ENCODE measurements around the gene ARIH2.

The ARIH2 gene

DNA sequence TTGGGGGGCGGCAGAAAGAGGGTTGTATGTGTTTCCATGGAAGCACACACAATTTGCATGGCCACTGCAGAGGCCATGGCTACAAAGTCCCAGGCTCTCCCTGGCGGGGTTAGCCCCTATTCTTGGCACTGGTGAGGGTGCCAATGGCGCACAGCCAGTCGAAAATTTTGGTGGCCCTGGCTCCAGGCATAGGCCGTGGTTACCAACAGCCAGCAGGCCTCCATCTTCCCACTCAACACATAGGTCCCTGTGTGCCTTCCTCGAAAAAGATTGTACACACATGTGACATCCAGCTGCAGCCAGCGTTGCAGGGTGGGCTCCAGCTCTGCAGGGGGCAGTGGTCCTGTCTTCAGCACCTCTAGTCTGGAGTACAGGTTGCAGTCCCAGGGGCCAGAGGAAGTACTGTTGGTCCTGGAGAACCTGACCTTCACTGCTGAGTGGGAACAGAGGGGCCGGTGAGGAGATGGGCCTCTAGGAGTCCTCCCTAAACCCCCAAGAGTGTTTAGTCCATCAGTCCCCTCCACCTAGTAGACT, 78.5 kb downstream of the ARIH2 start:
- no peak overlapping the region for H3K4ac ChIP-seq (ENCODE audit: low read depth, low read length)
- no peak for DNase-seq
- no peak overlapping the region for H3K56ac ChIP-seq (ENCODE audit: low read length)
- H2BK120ac ChIP-seq (ENCODE audit: low read depth, low read length), result no peak overlapping the region
- no peak overlapping the region for H2AK5ac ChIP-seq (ENCODE audit: low read length)
- WGBS (ENCODE audit: extremely low coverage, insufficient coverage, low lambda C conversion rate), result no CpG with 5 or more reads among the region's 8 CpGs
- no peaks in the 10 kb centered on the region for H3K36me3 ChIP-seq (ENCODE audit: control insufficient read depth, insufficient read depth, low read length)
- H3K23ac ChIP-seq (ENCODE audit: low read length), result no peak overlapping the region
- H3K4me1 ChIP-seq (ENCODE audit: control insufficient read depth, low read depth, low read length), result no peaks in the 10 kb centered on the region
- H4K5ac ChIP-seq (ENCODE audit: low read length), result no peak overlapping the region
- H3K79me2 ChIP-seq (ENCODE audit: control insufficient read depth, insufficient read depth, low read length), result no peaks in the 10 kb centered on the region
- H2BK15ac ChIP-seq (replicated peaks; ENCODE audit: low read depth), result no peak overlapping the region
- no peak overlapping the region for H3K9ac ChIP-seq (ENCODE audit: low read length)
- H4K8ac ChIP-seq (ENCODE audit: low read depth, low read length), result no peak overlapping the region
- no peak overlapping the region for H3K18ac ChIP-seq (ENCODE audit: low read length)
- H3K27ac ChIP-seq (ENCODE audit: low read depth, low read length), result no peak overlapping the region
- no peaks in the 10 kb centered on the region for H3K27me3 ChIP-seq (ENCODE audit: insufficient read depth, low read length, poor library complexity)
- no peak overlapping the region for H3K4me3 ChIP-seq (ENCODE audit: low read length)
- no peaks in the 10 kb centered on the region for H3K79me1 ChIP-seq (ENCODE audit: low read length)
- no peak overlapping the region for H2BK5ac ChIP-seq (ENCODE audit: low read length)
- no peak overlapping the region for H3K4me2 ChIP-seq (ENCODE audit: low read length)

DNA sequence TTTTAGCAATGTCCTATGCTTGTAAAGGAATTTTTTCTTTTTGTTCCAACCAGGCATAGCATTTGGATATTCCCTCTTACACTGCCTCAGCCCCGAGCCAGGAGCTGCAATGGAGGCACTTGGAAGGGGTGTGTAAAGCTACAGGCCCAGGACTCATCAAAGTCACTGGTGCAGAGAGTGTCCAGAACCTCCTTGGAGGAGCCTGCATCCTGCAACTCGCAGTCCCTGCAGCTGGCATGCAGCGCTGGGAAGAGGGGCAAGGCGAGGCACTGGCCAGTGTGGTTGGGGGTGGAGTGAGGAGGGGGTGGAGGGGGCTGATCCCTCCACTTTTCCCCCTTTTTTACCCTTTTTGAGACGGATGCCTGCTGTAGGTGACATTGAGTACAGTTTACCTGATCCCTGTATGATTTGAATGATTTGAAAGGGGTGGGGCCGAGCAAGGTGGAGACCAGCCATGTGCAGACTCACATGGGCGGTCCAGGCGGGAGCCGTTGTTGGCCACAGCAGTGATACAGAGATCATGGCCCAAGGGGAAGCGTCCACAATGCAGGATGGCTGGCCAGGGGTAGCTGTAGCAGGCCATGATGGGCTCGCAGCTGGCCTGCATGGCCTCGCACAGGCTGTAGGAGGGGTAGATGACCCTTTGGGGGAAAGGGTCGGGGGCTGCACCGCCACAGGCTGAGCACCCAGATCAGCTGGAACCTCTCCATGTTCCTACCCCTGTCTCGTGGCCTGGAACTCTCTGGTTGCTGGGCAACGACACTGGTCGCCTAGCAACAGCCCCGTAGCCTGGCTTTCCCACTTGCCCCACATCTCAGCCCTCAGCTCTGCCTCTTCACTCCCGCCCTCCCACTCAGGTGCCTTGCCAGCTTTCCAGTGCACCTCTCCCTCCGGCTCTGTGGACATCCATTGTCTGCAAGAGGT, 79.3 kb downstream of the ARIH2 start:
- H3K56ac ChIP-seq (ENCODE audit: low read length), result no peak overlapping the region
- no CpG with 5 or more reads among the region's 20 CpGs for WGBS (ENCODE audit: extremely low coverage, insufficient coverage, low lambda C conversion rate)
- H3K4me2 ChIP-seq (ENCODE audit: low read length), result no peak overlapping the region
- no peaks in the 10 kb centered on the region for H3K4me1 ChIP-seq (ENCODE audit: control insufficient read depth, low read depth, low read length)
- no peak overlapping the region for H4K5ac ChIP-seq (ENCODE audit: low read length)
- H3K23ac ChIP-seq (ENCODE audit: low read length), result no peak overlapping the region
- no peaks in the 10 kb centered on the region for H3K79me2 ChIP-seq (ENCODE audit: control insufficient read depth, insufficient read depth, low read length)
- DNase-seq, result peak; percentile 58
- H3K18ac ChIP-seq (ENCODE audit: low read length), result no peak overlapping the region
- no peak overlapping the region for H2BK5ac ChIP-seq (ENCODE audit: low read length)
- H2AK5ac ChIP-seq (ENCODE audit: low read length), result no peak overlapping the region
- H2BK15ac ChIP-seq (replicated peaks; ENCODE audit: low read depth), result no peak overlapping the region
- H3K27ac ChIP-seq (ENCODE audit: low read depth, low read length), result no peak overlapping the region
- H3K4ac ChIP-seq (ENCODE audit: low read depth, low read length), result no peak overlapping the region
- no peak overlapping the region for H4K8ac ChIP-seq (ENCODE audit: low read depth, low read length)
- H3K27me3 ChIP-seq (ENCODE audit: insufficient read depth, low read length, poor library complexity), result no peaks in the 10 kb centered on the region
- H3K36me3 ChIP-seq (ENCODE audit: control insufficient read depth, insufficient read depth, low read length), result no peaks in the 10 kb centered on the region
- no peak overlapping the region for H3K9ac ChIP-seq (ENCODE audit: low read length)
- H3K4me3 ChIP-seq (ENCODE audit: low read length), result no peak overlapping the region
- no peaks in the 10 kb centered on the region for H3K79me1 ChIP-seq (ENCODE audit: low read length)
- no peak overlapping the region for H2BK120ac ChIP-seq (ENCODE audit: low read depth, low read length)

DNA sequence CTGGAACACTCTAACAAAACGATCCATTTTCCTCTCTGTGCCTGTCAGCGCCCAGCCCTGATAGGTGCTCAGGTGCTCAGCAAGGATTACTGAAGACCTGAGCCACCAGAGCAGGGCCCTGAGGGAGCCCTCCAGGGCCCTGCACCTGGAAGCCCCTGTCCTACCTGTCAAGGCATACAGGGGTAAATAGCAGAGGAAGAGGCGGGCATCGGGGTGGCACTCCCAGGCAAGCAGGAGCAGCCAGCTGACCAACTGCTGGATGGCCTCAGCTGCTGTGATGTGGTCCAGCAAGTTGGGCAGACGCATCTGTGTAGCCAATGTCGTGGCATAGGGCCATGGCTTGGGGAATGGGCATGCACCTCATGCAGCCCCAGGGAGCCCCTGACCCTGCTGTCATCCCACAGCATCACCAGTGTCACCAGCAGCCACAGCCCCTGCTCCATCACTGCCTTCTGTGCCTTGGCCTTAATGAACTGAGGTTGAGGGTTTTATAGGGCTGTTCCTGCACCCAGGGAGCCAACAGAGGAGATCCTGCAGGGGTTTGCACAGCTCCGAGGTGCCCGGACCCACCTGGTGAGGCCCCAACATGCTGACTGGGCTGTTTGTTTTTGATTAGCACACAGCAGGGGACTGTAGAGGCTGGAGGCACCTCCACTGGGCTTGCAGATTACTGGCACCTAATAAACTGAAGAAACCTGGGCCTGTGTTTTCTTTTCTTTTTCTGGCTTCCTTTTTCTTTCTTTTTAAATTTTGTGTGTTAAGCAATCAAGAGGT, 80.6 kb downstream of the ARIH2 start:
- H3K27ac ChIP-seq (ENCODE audit: low read depth, low read length), result no peak overlapping the region
- no peaks in the 10 kb centered on the region for H3K27me3 ChIP-seq (ENCODE audit: insufficient read depth, low read length, poor library complexity)
- no peak overlapping the region for H4K8ac ChIP-seq (ENCODE audit: low read depth, low read length)
- no peaks in the 10 kb centered on the region for H3K36me3 ChIP-seq (ENCODE audit: control insufficient read depth, insufficient read depth, low read length)
- H2AK5ac ChIP-seq (ENCODE audit: low read length), result no peak overlapping the region
- no peak overlapping the region for H3K56ac ChIP-seq (ENCODE audit: low read length)
- no peaks in the 10 kb centered on the region for H3K79me2 ChIP-seq (ENCODE audit: control insufficient read depth, insufficient read depth, low read length)
- no peak overlapping the region for H2BK120ac ChIP-seq (ENCODE audit: low read depth, low read length)
- no peak overlapping the region for H3K9ac ChIP-seq (ENCODE audit: low read length)
- no peak overlapping the region for H3K4me3 ChIP-seq (ENCODE audit: low read length)
- H3K23ac ChIP-seq (ENCODE audit: low read length), result no peak overlapping the region
- no peak overlapping the region for H3K4ac ChIP-seq (ENCODE audit: low read depth, low read length)
- no peak overlapping the region for H3K18ac ChIP-seq (ENCODE audit: low read length)
- no peak for DNase-seq
- H2BK15ac ChIP-seq (replicated peaks; ENCODE audit: low read depth), result no peak overlapping the region
- no peaks in the 10 kb centered on the region for H3K79me1 ChIP-seq (ENCODE audit: low read length)
- no peak overlapping the region for H2BK5ac ChIP-seq (ENCODE audit: low read length)
- H3K4me2 ChIP-seq (ENCODE audit: low read length), result no peak overlapping the region
- no CpG with 5 or more reads among the region's 8 CpGs for WGBS (ENCODE audit: extremely low coverage, insufficient coverage, low lambda C conversion rate)
- no peaks in the 10 kb centered on the region for H3K4me1 ChIP-seq (ENCODE audit: control insufficient read depth, low read depth, low read length)
- H4K5ac ChIP-seq (ENCODE audit: low read length), result no peak overlapping the region

DNA sequence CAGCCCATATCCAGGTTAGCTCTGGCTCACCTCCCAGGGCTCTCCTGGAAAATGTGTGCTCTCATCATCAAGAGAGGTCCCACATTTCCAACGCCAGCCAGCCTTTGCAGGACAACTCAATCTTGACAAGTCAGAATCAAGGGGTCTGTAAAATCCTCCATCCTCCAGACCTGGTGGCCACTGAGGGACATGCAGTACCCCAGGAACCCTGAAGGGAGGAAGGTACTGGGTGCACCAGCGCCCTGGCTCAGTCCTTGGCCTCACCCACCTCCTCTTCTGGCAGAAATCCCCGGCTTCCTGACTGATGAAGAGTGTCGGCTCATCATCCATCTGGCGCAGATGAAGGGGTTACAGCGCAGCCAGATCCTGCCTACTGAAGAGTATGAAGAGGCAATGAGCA, 82.5 kb downstream of the ARIH2 start:
- no peak overlapping the region for H4K5ac ChIP-seq (ENCODE audit: low read length)
- H3K36me3 ChIP-seq (ENCODE audit: control insufficient read depth, insufficient read depth, low read length), result no peaks in the 10 kb centered on the region
- no peak overlapping the region for H2BK5ac ChIP-seq (ENCODE audit: low read length)
- no peak overlapping the region for H3K18ac ChIP-seq (ENCODE audit: low read length)
- H2BK120ac ChIP-seq (ENCODE audit: low read depth, low read length), result no peak overlapping the region
- no peak overlapping the region for H3K4me2 ChIP-seq (ENCODE audit: low read length)
- no CpG with 5 or more reads among the region's 6 CpGs for WGBS (ENCODE audit: extremely low coverage, insufficient coverage, low lambda C conversion rate)
- no peak overlapping the region for H3K4me3 ChIP-seq (ENCODE audit: low read length)
- no peak overlapping the region for H3K4ac ChIP-seq (ENCODE audit: low read depth, low read length)
- H3K27ac ChIP-seq (ENCODE audit: low read depth, low read length), result no peak overlapping the region
- no peak overlapping the region for H3K56ac ChIP-seq (ENCODE audit: low read length)
- H3K27me3 ChIP-seq (ENCODE audit: insufficient read depth, low read length, poor library complexity), result no peaks in the 10 kb centered on the region
- no peaks in the 10 kb centered on the region for H3K79me1 ChIP-seq (ENCODE audit: low read length)
- H2AK5ac ChIP-seq (ENCODE audit: low read length), result no peak overlapping the region
- no peak overlapping the region for H3K9ac ChIP-seq (ENCODE audit: low read length)
- DNase-seq, result no peak
- no peaks in the 10 kb centered on the region for H3K4me1 ChIP-seq (ENCODE audit: control insufficient read depth, low read depth, low read length)
- H2BK15ac ChIP-seq (replicated peaks; ENCODE audit: low read depth), result no peak overlapping the region
- H3K79me2 ChIP-seq (ENCODE audit: control insufficient read depth, insufficient read depth, low read length), result no peaks in the 10 kb centered on the region
- no peak overlapping the region for H4K8ac ChIP-seq (ENCODE audit: low read depth, low read length)
- H3K23ac ChIP-seq (ENCODE audit: low read length), result no peak overlapping the region

DNA sequence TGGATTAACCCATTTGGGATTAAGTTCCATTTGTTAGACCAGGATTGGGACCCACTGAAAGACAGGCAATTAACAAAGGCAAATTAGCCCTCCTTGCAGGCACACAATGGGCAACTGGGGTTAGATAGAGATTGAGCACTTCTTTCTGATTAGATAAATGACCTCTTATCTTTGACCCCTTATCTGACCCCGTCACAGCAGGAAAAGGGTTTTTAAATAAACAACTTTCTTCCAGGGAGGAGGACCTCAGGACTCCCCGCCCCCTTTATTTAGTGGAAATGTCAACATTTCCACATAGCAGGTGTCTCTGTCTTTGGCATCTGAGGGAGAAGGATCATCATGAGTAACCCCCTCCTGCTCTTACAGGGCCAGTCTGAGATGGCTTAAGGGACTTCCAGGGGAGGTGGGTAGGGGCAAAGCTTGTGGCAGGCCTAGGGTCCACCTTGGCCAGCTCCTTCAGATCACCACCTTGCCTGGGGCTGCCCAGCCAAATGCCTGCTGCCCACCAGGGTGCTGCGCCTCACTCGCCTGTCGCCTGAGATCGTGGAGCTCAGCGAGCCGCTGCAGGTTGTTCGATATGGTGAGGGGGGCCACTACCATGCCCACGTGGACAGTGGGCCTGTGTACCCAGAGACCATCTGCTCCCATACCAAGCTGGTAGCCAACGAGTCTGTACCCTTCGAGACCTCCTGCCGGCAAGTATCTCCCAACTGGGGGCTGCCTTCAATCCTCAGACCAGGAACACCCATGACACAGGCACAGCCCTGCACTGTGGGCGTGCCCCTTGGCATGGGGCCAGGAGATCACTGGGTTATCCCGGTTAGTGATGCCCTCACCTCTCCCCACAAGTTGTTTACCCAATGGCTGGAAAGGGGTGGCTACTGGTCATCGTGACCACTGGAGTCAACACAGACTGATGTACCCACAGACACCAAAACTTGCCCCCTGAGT, 86.0 kb downstream of the ARIH2 start:
- Histone ChIP-seq H3K4me3 (ENCODE audit: low read length) (no peak overlapping the region), H2BK15ac (replicated peaks; ENCODE audit: low read depth) (no peak overlapping the region), H3K27ac (ENCODE audit: low read depth, low read length) (no peak overlapping the region), H3K56ac (ENCODE audit: low read length) (no peak overlapping the region), H3K4ac (ENCODE audit: low read depth, low read length) (no peak overlapping the region), H4K5ac (ENCODE audit: low read length) (no peak overlapping the region), H2AK5ac (ENCODE audit: low read length) (no peak overlapping the region), H3K79me2 (ENCODE audit: control insufficient read depth, insufficient read depth, low read length) (peaks cover 16% of the 10 kb centered on the region), H2BK5ac (ENCODE audit: low read length) (no peak overlapping the region), H3K23ac (ENCODE audit: low read length) (no peak overlapping the region), H4K8ac (ENCODE audit: low read depth, low read length) (no peak overlapping the region), H3K27me3 (ENCODE audit: insufficient read depth, low read length, poor library complexity) (no peaks in the 10 kb centered on the region), H2BK120ac (ENCODE audit: low read depth, low read length) (no peak overlapping the region), H3K36me3 (ENCODE audit: control insufficient read depth, insufficient read depth, low read length) (no peaks in the 10 kb centered on the region), H3K79me1 (ENCODE audit: low read length) (peaks cover 9% of the 10 kb centered on the region), H3K9ac (ENCODE audit: low read length) (no peak overlapping the region), H3K4me1 (ENCODE audit: control insufficient read depth, low read depth, low read length) (peaks cover 5% of the 10 kb centered on the region), H3K18ac (ENCODE audit: low read length) (no peak overlapping the region), H3K4me2 (ENCODE audit: low read length) (no peak overlapping the region)
- no CpG with 5 or more reads among the region's 16 CpGs for whole genome bisulfite sequencing (ENCODE audit: extremely low coverage, insufficient coverage, low lambda C conversion rate)
- DNase-seq, result peak; percentile 81
